Measurements from ENCODE around the gene ELP2. TPM values are rescaled to one million over a fixed set of nuclear protein-coding genes. Genes with fewer than 3 reads are reported as not detected.

Gene ELP2
- total and polyA plus RNA-seq, 2 of the 8 experiments (the other 6 are each of a cell fraction or from before 2014, with no cell fraction given) = 55.8 to 165 TPM

DNA sequence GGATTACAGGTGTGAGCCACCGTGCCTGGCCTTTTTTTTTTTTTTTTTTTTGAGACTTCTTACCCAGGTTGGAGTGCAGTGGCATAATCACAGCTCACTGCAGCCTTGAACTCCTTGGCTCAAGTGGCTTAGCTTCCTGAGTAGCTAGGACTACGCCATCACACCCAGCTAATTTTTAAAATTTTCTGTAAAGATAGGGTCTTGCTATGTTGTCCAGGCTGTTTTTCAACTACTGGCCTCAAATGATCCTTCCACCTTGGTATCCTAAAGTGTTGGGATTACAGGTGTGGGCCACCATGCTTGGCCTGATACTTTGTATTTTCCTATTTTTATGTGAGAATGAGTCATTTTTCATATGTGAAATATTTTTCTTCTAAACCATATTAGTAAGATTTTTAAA, 13.7 kb downstream of the ELP2 start:
- no peaks in the 10 kb centered on the region for H3K23me2 ChIP-seq (ENCODE audit: low read depth, low read length)
- no peaks in the 10 kb centered on the region for H3K79me1 ChIP-seq (ENCODE audit: low read depth, low read length)
- no peak overlapping the region for H2BK15ac ChIP-seq (ENCODE audit: low read length)
- H4K91ac ChIP-seq (replicated peaks; ENCODE audit: insufficient read length, low read length) = no peak overlapping the region
- WGBS, 2 experiments (ENCODE audit: extremely low coverage in 1 of 2, insufficient coverage in 1 of 2, insufficient read length in 1 of 2, insufficient replicate concordance in 2 of 2, low coverage in 1 of 2, low lambda C conversion rate in 2 of 2, missing lambda C conversion rate in 1 of 2) = 92% methylated on average over 1 of the region's 2 CpGs; no CpG with 5 or more reads in 1 of the 2 experiments
- H2BK12ac ChIP-seq (ENCODE audit: low read depth, low read length) = no peak overlapping the region
- ChIA-PET CTCF (ENCODE audit: partially characterized antibody) (interaction anchor here (1.2 to 1.6 kb wide), 2 partner anchors 123 to 126 kb away, joined by 3 read pairs; no protein-coding TSS in a partner anchor), POLR2A (ENCODE audit: partially characterized antibody) (interaction anchor here (0.6 to 0.9 kb wide), 2 partner anchors 10 to 16 kb away, joined by 3 to 4 read pairs; no protein-coding TSS in a partner anchor)
- H3K79me2 ChIP-seq (ENCODE audit: control insufficient read depth in 1 of 2, insufficient read depth in 2 of 2, low read length in 2 of 2) = no peaks in the 10 kb centered on the region
- no peak overlapping the region for H3K9ac ChIP-seq (replicated peaks in 1 of 4; ENCODE audit: extremely low read depth in 1 of 4, low read depth in 3 of 4, low read length in 3 of 4)
- H3K14ac ChIP-seq (ENCODE audit: insufficient read length) = no peak overlapping the region
- H2BK5ac ChIP-seq (ENCODE audit: low read depth, low read length) = no peak overlapping the region
- H3K27ac ChIP-seq (ENCODE audit: low read depth, low read length) = no peak overlapping the region
- no peak overlapping the region for H3K4ac ChIP-seq (replicated peaks; ENCODE audit: insufficient read length, low read depth, low read length)
- no peaks in the 10 kb centered on the region for H3K9me3 ChIP-seq (ENCODE audit: insufficient read depth in 2 of 2, low read depth in 1 of 2, low read length in 1 of 2)
- H2BK20ac ChIP-seq (ENCODE audit: low read length) = no peak overlapping the region
- TF ChIP-seq GABPA (IDR thresholded peaks at IDR 0.05; ENCODE audit: borderline replicate concordance, insufficient read depth, low read length) (no peak), JUND (IDR thresholded peaks at IDR 0.05; ENCODE audit: low read length) (no peak), RBBP5 (IDR thresholded peaks at IDR 0.05; ENCODE audit: borderline replicate concordance, low read depth, low read length) (no peak), POLR2A (IDR thresholded peaks at IDR 0.05; ENCODE audit: control extremely low read depth in 1 of 2, low read depth in 2 of 2, low read length in 2 of 2) (no peak), NANOG (IDR thresholded peaks at IDR 0.05; ENCODE audit: insufficient read depth, low read depth, low read length, poor library complexity, severe bottlenecking) (no peak), CEBPB (IDR thresholded peaks at IDR 0.05; ENCODE audit: low read depth, low read length) (no peak)
- H3K36me3 ChIP-seq (ENCODE audit: control insufficient read depth in 2 of 4, insufficient read depth in 4 of 4, low read length in 3 of 4) = peaks cover 12 to 94% (median 64%) of the 10 kb centered on the region in 4 experiments
- peaks cover 0 to 1% of the 10 kb centered on the region in 2 experiments for H4K20me1 ChIP-seq (replicated peaks in 1 of 2; ENCODE audit: control insufficient read depth in 1 of 2, insufficient read depth in 2 of 2, low read length in 2 of 2)
- no peak overlapping the region for H3K56ac ChIP-seq (replicated peaks; ENCODE audit: insufficient read length, low read depth, low read length)
- DNase-seq (ENCODE audit: low read depth in 1 of 2, low spot score in 2 of 2) = no peak
- FAIRE-seq = no peak
- H4K8ac ChIP-seq (ENCODE audit: extremely low read depth, insufficient read depth, low read length) = no peak overlapping the region
- H3K4me2 ChIP-seq (ENCODE audit: insufficient read depth in 1 of 2, low read depth in 2 of 2, low read length in 2 of 2) = no peak overlapping the region
- H3K18ac ChIP-seq (ENCODE audit: extremely low read depth, low read length) = no peak overlapping the region
- H2AK5ac ChIP-seq (ENCODE audit: low read depth, low read length) = no peak overlapping the region
- no peaks in the 10 kb centered on the region for H3K4me1 ChIP-seq (replicated peaks in 1 of 4; ENCODE audit: control insufficient read depth in 3 of 4, insufficient read depth in 4 of 4, low read length in 3 of 4)
- no peak overlapping the region for H2AFZ ChIP-seq (ENCODE audit: low read length)
- H2BK120ac ChIP-seq (replicated peaks; ENCODE audit: low read depth, low read length) = no peak overlapping the region
- no peak overlapping the region for H3K4me3 ChIP-seq (ENCODE audit: extremely low read depth in 1 of 4, insufficient read depth in 2 of 4, low read depth in 3 of 4, low read length in 4 of 4)
- H3K27me3 ChIP-seq (replicated peaks in 1 of 4; ENCODE audit: control insufficient read depth in 3 of 4, extremely low read depth in 1 of 4, insufficient read depth in 3 of 4, low read length in 3 of 4) = no peaks in the 10 kb centered on the region
- H3K23ac ChIP-seq (ENCODE audit: insufficient read length) = no peak overlapping the region
- H4K5ac ChIP-seq (ENCODE audit: insufficient read length, low read depth, low read length) = no peak overlapping the region
